NT2/D1 (cell line): ENCODE results near the gene CD2AP.

Experiments used
- SUZ12 ChIP-seq: IDR thresholded peaks from 2 replicates; pipeline ENCODE4 v1.6.1; 2011; ENCODE audit not compliant: insufficient read length, insufficient read depth; ENCODE audit errors: extremely low read depth
- YY1 ChIP-seq: IDR thresholded peaks from 2 replicates; pipeline ENCODE4 v1.6.1; 2011; ENCODE audit not compliant: insufficient read length, insufficient read depth
- ZNF274 ChIP-seq: IDR thresholded peaks from 2 replicates; pipeline ENCODE4 v1.6.1; 2011; ENCODE audit warnings: mild to moderate bottlenecking, low read depth, low read length

- no peak for TF ChIP-seq ZNF274
- TF ChIP-seq YY1: no peak
- TF ChIP-seq SUZ12: no peak
These were observed 36.9 kb upstream of the CD2AP start for GRCh38 chr6:47440719-47441118.
